Smooth muscle cell (in vitro differentiated cells): Measurements from ENCODE around the gene CDK2AP2. TPM values are rescaled to one million over a fixed set of nuclear protein-coding genes. Genes with fewer than 3 reads are reported as not detected.

Experiments
- DNase-seq: peaks from one replicate; lab custom pipeline; 2025; ENCODE audit not compliant: unreplicated experiment; lab: John Stamatoyannopoulos, UW
- H2AFZ ChIP-seq: fragments of 200-600 bp; sonication (generic); 2 replicates; pipeline ENCODE4 v1.6.0; 2016; ENCODE audit warnings: antibody characterized with exemption, low read depth, mild to moderate bottlenecking
- H3F3A ChIP-seq: fragments of 200-600 bp; sonication (generic); 2 replicates; pipeline ENCODE4 v1.6.0; 2017; ENCODE audit warnings: antibody characterized with exemption, low read depth
- H3K27ac ChIP-seq: fragments of 200-600 bp; sonication (generic); 2 replicates; pipeline ENCODE4 v1.5.1; 2016; ENCODE audit warnings: low read depth, mild to moderate bottlenecking
- H3K27me3 ChIP-seq: fragments of 200-600 bp; sonication (generic); 2 replicates; pipeline ENCODE4 v1.6.1; 2016; ENCODE audit warnings: low read depth, mild to moderate bottlenecking
- H3K36me3 ChIP-seq: fragments of 200-600 bp; sonication (generic); 2 replicates; pipeline ENCODE4 v1.5.1; 2016; ENCODE audit warnings: low read depth
- H3K4me1 ChIP-seq: fragments of 200-600 bp; sonication (generic); 2 replicates; pipeline ENCODE4 v1.5.1; 2016; ENCODE audit warnings: low read depth
- H3K4me2 ChIP-seq: fragments of 200-600 bp; sonication (generic); 2 replicates; pipeline ENCODE4 v1.6.0; 2016; ENCODE audit warnings: mild to moderate bottlenecking
- H3K4me3 ChIP-seq: fragments of 200-600 bp; sonication (generic); 2 replicates; pipeline ENCODE4 v1.5.1; 2016; ENCODE audit warnings: mild to moderate bottlenecking
- H3K79me2 ChIP-seq: fragments of 200-600 bp; sonication (generic); 2 replicates; pipeline ENCODE4 v1.6.0; 2016; ENCODE audit warnings: low read depth, mild to moderate bottlenecking
- H3K9ac ChIP-seq: fragments of 200-600 bp; sonication (generic); 2 replicates; pipeline ENCODE4 v1.6.0; 2016; ENCODE audit warnings: low read depth
- H3K9me3 ChIP-seq: fragments of 200-600 bp; sonication (generic); replicated peaks from 2 replicates; pipeline ENCODE4 v1.5.1; 2016; ENCODE audit warnings: low read depth
- H4K20me1 ChIP-seq: fragments of 200-600 bp; sonication (generic); 2 replicates; pipeline ENCODE4 v1.6.0; 2016; ENCODE audit warnings: low read depth
- WGBS: methylation state at CpG from one replicate; pipeline ENCODE4 v1.1.7; 2016; ENCODE audit warnings: low lambda C conversion rate; 5-methylcytosine and 5-hydroxymethylcytosine counted together
- polyA plus RNA-seq: library from polyadenylated mRNA; unstranded; fragments of >200 nt; fragmentation: Nextera tagmentation; extraction: Ambion mirVana; gene quantifications from 2 replicates; pipeline ENCODE4 v1.2.1, GENCODE V29; 2016
- total RNA-seq: library from RNA; depleted of rRNA; stranded (reverse); fragments of >200 nt; gene quantifications from 2 replicates; pipeline ENCODE4 v1.2.3, GENCODE V29; 2014
- TF ChIP-seq, protein P1 (sequence below): fragments of 200-600 bp; sonication (generic); IDR thresholded peaks from 2 replicates; pipeline ENCODE4 v1.5.1; 2017; ENCODE audit warnings: borderline replicate concordance, mild to moderate bottlenecking, antibody characterized with exemption; ENCODE audit not compliant: insufficient read depth, poor library complexity, severe bottlenecking

The CDK2AP2 gene
- total and polyA plus RNA-seq, 2 experiments from 2014 or later, result 34.0 to 101 TPM

DNA sequence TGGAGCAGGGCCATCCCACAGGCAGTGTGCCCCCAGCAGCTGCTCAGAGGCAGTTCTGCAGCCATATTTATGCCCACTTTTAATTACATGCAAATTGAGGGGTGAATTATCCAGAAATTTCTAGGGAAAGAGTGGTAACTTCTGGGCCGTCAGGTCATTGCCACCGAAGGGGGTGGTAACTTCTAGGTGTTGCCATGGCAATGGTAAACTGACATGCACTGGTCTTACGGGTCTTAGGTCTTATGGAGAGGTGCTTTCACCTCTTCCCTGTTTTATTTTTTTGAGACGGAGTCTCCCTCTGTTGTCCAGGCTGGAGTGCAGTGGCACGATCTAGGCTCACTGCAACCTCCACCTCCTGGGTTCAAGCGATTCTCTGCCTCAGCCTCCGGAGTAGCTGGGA is 35.1 kb downstream of the CDK2AP2 start:
- no peaks in the 10 kb centered on the region for H3K79me2 ChIP-seq
- TF ChIP-seq, protein P1, sequence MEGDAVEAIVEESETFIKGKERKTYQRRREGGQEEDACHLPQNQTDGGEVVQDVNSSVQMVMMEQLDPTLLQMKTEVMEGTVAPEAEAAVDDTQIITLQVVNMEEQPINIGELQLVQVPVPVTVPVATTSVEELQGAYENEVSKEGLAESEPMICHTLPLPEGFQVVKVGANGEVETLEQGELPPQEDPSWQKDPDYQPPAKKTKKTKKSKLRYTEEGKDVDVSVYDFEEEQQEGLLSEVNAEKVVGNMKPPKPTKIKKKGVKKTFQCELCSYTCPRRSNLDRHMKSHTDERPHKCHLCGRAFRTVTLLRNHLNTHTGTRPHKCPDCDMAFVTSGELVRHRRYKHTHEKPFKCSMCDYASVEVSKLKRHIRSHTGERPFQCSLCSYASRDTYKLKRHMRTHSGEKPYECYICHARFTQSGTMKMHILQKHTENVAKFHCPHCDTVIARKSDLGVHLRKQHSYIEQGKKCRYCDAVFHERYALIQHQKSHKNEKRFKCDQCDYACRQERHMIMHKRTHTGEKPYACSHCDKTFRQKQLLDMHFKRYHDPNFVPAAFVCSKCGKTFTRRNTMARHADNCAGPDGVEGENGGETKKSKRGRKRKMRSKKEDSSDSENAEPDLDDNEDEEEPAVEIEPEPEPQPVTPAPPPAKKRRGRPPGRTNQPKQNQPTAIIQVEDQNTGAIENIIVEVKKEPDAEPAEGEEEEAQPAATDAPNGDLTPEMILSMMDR, result no peak
- peaks cover 4% of the 10 kb centered on the region for H3K4me1 ChIP-seq
- H3K27ac ChIP-seq, result no peak overlapping the region
- H3K9me3 ChIP-seq, result no peaks in the 10 kb centered on the region
- H3K4me3 ChIP-seq, result no peak overlapping the region
- no peaks in the 10 kb centered on the region for H3F3A ChIP-seq
- H3K9ac ChIP-seq, result no peak overlapping the region
- DNase-seq, result no peak
- WGBS, result 84% methylated on average over 7 of the region's 7 CpGs
- H4K20me1 ChIP-seq, result no peaks in the 10 kb centered on the region
- H3K27me3 ChIP-seq, result no peaks in the 10 kb centered on the region
- no peak overlapping the region for H3K4me2 ChIP-seq
- no peaks in the 10 kb centered on the region for H3K36me3 ChIP-seq
- no peak overlapping the region for H2AFZ ChIP-seq

DNA sequence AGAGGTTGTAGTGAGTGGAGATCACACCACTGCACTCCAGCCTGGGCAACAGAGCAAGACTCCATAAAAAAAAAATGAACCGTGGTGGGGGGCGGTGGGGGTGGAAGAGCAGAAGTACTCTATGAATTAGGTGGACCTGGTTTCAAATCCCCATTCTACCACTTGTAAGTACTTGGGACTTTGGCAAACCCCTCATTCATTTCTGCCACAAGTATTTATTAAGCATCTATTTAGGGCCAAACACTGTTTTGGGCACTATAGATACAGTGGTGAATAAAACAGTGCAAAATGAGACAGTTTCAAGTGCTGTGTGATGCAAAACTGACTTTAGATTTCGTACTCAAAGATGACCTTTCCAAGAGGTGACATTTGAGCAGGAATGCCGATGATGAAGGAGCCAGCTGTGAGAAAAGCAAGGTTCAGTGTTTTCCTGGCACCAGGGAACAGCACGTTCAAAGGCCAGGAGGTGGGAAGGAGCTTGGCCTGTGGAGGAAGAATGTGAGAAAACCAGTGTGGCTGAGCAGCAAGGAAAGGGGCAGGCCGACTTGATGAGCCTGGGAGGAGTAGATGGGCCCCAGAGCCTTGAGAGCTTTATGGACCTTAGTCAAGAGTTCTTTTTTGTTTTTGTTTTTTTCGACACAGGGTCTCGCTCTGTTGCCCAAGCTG is 37.5 kb downstream of the CDK2AP2 start:
- Histone ChIP-seq H3K4me2 (no peak overlapping the region), H3K79me2 (peaks cover 4% of the 10 kb centered on the region), H3K27ac (no peak overlapping the region), H3K9me3 (no peaks in the 10 kb centered on the region), H3K4me1 (peaks cover 4% of the 10 kb centered on the region), H3K27me3 (no peaks in the 10 kb centered on the region), H3F3A (no peaks in the 10 kb centered on the region), H4K20me1 (no peaks in the 10 kb centered on the region), H2AFZ (no peak overlapping the region), H3K4me3 (no peak overlapping the region), H3K9ac (no peak overlapping the region), H3K36me3 (no peaks in the 10 kb centered on the region)
- WGBS, result 91% methylated on average over 8 of the region's 8 CpGs
- DNase-seq, result no peak
- TF ChIP-seq, protein P1, result no peak

DNA sequence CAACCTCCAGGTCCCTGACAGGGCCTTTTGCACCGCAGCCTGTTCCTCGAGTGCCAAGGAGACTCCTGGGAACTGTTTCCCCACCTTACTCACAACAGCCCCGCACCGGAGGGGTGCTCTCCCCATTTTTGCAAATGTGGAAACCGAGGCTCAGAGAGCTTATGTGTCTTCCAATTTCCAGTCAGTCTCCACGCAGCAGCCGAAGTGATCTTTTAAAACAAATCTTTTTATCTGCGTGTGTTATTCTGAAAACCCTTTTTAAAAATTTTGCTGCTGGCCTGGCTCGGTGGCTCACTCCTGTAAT is 38.5 kb downstream of the CDK2AP2 start:
- Histone ChIP-seq H3K4me2 (peak overlapping the region; percentile 97), H3K79me2 (peaks cover 4% of the 10 kb centered on the region), H3K27me3 (no peaks in the 10 kb centered on the region), H3K9ac (peak overlapping the region; percentile 89), H3K36me3 (no peaks in the 10 kb centered on the region), H2AFZ (peak overlapping the region; percentile 96), H4K20me1 (no peaks in the 10 kb centered on the region), H3K9me3 (no peaks in the 10 kb centered on the region), H3K4me1 (peaks cover 4% of the 10 kb centered on the region), H3F3A (no peaks in the 10 kb centered on the region), H3K4me3 (peak overlapping the region; percentile 78), H3K27ac (peak overlapping the region; percentile 74)
- WGBS, result 39% methylated on average over 9 of the region's 9 CpGs
- no peak for DNase-seq
- TF ChIP-seq, protein P1, result no peak

DNA sequence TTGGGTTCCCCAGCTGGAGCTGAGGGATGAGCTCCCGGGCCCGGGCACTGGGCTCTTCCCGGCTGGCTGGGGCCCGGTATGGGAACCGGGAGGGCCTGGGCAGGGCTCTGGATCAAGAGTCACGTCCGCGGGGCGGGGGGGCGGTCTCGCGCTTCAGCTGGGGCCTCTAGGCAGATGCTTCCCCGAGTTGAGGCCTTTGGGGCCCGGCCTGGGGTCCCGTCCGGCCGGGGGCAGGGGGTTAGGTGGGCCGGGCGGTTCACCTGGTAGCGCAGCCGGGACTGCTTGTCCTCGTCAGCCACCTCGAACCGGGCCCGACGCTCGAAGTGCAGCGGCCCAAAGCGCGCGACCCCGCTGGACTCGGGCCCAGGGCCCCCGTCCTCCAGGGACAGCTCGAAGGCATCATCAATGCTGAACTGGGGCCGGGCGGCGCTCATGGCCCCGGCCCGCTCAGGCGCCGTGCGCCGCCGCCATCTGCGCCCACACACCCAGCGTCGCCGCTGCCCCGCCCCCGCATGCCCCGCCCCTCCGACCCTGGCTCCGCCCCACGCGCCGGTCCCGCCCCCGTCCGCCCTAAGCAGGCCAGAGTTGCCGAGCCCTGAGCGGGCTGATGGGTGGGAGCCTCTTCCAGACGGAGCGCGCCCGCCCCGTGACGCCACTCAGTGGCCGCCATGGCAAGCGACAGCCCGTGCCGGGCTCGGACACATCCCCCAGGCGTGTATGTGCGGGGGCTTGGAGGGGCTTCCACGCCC is 39.0 kb downstream of the CDK2AP2 start, which contains the start of gene TMEM134:
TSS of gene TMEM134 (minus strand) at position 493 of the 749 bp plus-strand sequence. CDS start at position 434, 59 bp downstream.
- peak within 1 kb of the TSS; percentile 89 for H3K9ac ChIP-seq
- peaks cover 4% of the 10 kb centered on the region for H3K79me2 ChIP-seq
- H3K4me2 ChIP-seq, result peak within 1 kb of the TSS; percentile 97
- H3K4me3 ChIP-seq, result peak within 1 kb of the TSS; percentile 78
- no peaks in the 10 kb centered on the region for H3K9me3 ChIP-seq
- no peaks in the 10 kb centered on the region for H3K36me3 ChIP-seq
- peaks cover 4% of the 10 kb centered on the region for H3K4me1 ChIP-seq
- peak within 1 kb of the TSS; percentile 96 for H2AFZ ChIP-seq
- H3K27ac ChIP-seq, result peak within 1 kb of the TSS; percentile 86
- H4K20me1 ChIP-seq, result no peaks in the 10 kb centered on the region
- TF ChIP-seq, protein P1, result peak; percentile 32
- peak; percentile 86 for DNase-seq
- H3F3A ChIP-seq, result no peaks in the 10 kb centered on the region
- WGBS, result under 1% methylated on average over 32 of the region's 76 CpGs
- H3K27me3 ChIP-seq, result no peaks in the 10 kb centered on the region
